ENCODE data around the gene IGSF23.
A peak's percentile ranks its signal among the peaks of the same experiment; 100 is the strongest.
"Not testable (repeated sequence)": the region's sequence is repeated elsewhere in the genome, so short reads cannot be mapped to it uniquely, and the experiment has no call there.

The IGSF23 gene

GRCh38 chr19:44590245-44591059 is 22.9 kb upstream of the IGSF23 start:
- H3K27me3 ChIP-seq (ENCODE audit: low read depth, low read length) = no peaks in the 10 kb centered on the region
- no peaks in the 10 kb centered on the region for H3K36me3 ChIP-seq (ENCODE audit: control insufficient read depth in 1 of 2, insufficient read depth in 2 of 2, low read length in 2 of 2)
- no peak overlapping the region for H3K4me3 ChIP-seq (ENCODE audit: low read depth in 1 of 2, low read length in 2 of 2)
- H3K4me1 ChIP-seq (ENCODE audit: control insufficient read depth in 1 of 2, insufficient read depth in 2 of 2, low read length in 2 of 2) = peaks cover 0 to 8% of the 10 kb centered on the region in 2 donors
- no peaks in the 10 kb centered on the region for H3K9me3 ChIP-seq (ENCODE audit: control insufficient read depth in 1 of 2, low read length in 2 of 2)
- H3K27ac ChIP-seq (ENCODE audit: low read length) = no peak overlapping the region

DNA sequence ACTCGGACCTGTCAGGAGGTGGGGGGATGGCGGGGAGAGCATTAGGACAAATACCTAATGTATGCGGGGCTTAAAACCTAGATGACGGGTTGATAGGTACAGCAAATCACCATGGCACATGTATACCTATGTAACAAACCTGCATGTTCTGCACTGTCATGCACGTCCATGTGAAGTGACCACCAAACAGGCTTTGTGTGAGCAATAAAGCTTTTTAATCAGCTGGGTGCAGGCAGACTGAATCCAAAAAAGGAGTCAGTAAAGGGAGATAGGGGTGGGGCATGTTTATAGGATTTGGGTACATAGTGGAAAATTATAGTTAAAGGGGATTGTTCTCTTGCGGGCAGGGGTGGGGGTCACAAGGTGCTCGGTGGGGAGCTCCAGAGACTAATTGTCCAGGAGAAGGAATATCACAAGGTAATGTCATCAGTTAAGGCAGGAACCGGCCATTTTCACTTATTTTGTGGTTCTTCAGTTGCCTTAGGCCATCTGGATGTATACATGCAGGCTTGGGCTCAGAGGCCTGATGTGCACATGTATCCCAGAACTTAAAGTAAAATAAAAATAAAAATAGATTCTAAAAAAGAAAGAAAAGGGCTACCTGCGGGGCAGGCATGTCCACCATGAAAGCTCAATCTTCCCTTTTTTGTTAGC is 21.9 kb upstream of the IGSF23 start:
- not testable (repeated sequence) for H3K36me3 ChIP-seq (ENCODE audit: control insufficient read depth in 1 of 2, insufficient read depth in 2 of 2, low read length in 2 of 2); H3K9me3 ChIP-seq (ENCODE audit: control insufficient read depth in 1 of 2, low read length in 2 of 2); H3K4me1 ChIP-seq (ENCODE audit: control insufficient read depth in 1 of 2, insufficient read depth in 2 of 2, low read length in 2 of 2); H3K27me3 ChIP-seq (ENCODE audit: low read depth, low read length); H3K4me3 ChIP-seq (ENCODE audit: low read depth in 1 of 2, low read length in 2 of 2); H3K27ac ChIP-seq (ENCODE audit: low read length)

DNA sequence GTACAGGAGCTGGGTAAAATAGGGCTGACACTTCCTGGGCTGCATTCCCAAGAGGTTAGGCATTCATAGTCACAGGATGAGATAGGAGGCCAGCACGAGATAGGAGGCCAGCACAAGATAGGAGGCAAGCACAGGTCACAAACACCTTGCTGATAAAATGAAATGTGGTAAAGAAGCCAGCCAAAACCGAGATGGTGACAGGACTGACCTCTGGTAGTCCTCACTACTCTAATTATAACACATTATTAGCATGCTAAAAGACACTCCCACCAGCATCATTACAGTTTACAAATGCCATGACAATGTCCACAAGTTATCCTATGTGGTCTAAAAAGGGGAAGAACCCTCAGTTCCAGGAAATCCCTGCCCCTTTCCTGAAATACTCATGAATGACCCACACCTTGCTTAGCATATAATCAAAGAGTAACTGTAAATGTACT is 20.9 kb upstream of the IGSF23 start:
- Histone ChIP-seq H3K27ac (ENCODE audit: low read length) (no peak overlapping the region), H3K4me3 (ENCODE audit: low read depth in 1 of 2, low read length in 2 of 2) (no peak overlapping the region), H3K36me3 (ENCODE audit: control insufficient read depth in 1 of 2, insufficient read depth in 2 of 2, low read length in 2 of 2) (no peaks in the 10 kb centered on the region), H3K27me3 (ENCODE audit: low read depth, low read length) (no peaks in the 10 kb centered on the region), H3K4me1 (ENCODE audit: control insufficient read depth in 1 of 2, insufficient read depth in 2 of 2, low read length in 2 of 2) (peaks cover 0 to 11% of the 10 kb centered on the region in 2 donors), H3K9me3 (ENCODE audit: control insufficient read depth in 1 of 2, low read length in 2 of 2) (no peaks in the 10 kb centered on the region)

GRCh38 chr19:44593294-44593693 is 20.1 kb upstream of the IGSF23 start:
- H3K4me1 ChIP-seq (ENCODE audit: control insufficient read depth in 1 of 2, insufficient read depth in 2 of 2, low read length in 2 of 2) = peaks cover 0 to 7% of the 10 kb centered on the region in 2 donors
- peaks cover 0 to 3% of the 10 kb centered on the region in 2 donors for H3K9me3 ChIP-seq (ENCODE audit: control insufficient read depth in 1 of 2, low read length in 2 of 2)
- no peaks in the 10 kb centered on the region for H3K27me3 ChIP-seq (ENCODE audit: low read depth, low read length)
- no peak overlapping the region for H3K4me3 ChIP-seq (ENCODE audit: low read depth in 1 of 2, low read length in 2 of 2)
- no peaks in the 10 kb centered on the region for H3K36me3 ChIP-seq (ENCODE audit: control insufficient read depth in 1 of 2, insufficient read depth in 2 of 2, low read length in 2 of 2)
- H3K27ac ChIP-seq (ENCODE audit: low read length) = no peak overlapping the region

DNA sequence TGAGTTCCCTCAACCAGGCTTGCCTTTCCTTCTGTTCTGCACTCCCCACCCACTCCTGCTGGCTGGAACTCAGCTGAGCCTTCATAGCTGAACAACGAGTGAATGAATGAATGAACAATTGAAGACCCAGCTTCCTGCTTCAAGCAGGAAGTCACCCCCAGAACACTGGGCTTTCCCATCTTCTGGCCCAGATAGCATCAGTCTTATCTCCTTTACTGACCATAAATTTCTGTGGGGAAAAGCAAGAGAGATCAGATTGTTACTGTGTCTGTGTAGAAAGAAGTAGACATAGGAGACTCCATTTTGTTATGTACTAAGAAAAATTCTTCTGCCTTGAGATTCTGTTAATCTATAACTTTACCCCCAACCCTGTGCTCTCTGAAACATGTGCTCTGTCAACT is 19.5 kb upstream of the IGSF23 start:
- H3K36me3 ChIP-seq (ENCODE audit: control insufficient read depth in 1 of 2, insufficient read depth in 2 of 2, low read length in 2 of 2); H3K4me1 ChIP-seq (ENCODE audit: control insufficient read depth in 1 of 2, insufficient read depth in 2 of 2, low read length in 2 of 2); H3K27me3 ChIP-seq (ENCODE audit: low read depth, low read length); H3K9me3 ChIP-seq (ENCODE audit: control insufficient read depth in 1 of 2, low read length in 2 of 2); H3K4me3 ChIP-seq (ENCODE audit: low read depth in 1 of 2, low read length in 2 of 2); H3K27ac ChIP-seq (ENCODE audit: low read length): not testable (repeated sequence)

DNA sequence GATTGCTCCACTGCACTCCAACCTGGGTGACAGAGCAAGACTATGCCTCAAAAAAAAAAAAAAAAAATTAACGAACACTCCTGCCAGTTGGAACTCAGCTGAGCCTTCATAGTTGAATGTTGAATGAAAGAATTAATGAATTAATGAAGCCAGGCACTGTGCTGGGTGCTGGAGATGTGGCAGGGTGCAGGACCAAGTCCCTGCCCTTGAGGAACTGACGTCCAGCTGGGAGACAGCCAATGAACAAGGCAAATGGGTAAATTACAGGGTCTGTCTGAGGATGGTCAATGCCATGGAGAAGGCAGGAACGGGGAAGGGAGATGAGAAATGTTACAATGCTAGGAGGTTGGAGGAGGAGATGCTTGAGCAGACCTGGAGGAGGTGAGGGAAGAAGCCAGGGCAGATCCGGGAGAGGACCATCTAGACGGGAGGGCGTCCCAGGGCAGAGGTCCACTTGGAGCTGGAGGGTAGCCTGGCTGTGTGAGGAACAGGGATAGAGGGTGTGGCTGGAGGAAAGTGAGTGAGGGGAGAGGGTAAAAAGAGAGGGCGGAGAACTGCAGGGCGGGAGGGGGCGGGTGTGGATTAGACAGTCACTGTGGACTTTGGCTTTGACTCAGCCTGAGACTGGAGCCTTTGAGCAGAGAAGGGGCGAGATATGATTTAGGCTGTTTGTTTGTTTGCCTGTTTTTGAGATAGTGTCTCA is 16.8 kb upstream of the IGSF23 start:
- Histone ChIP-seq H3K27ac (ENCODE audit: low read length) (no peak overlapping the region), H3K4me1 (ENCODE audit: control insufficient read depth in 1 of 2, insufficient read depth in 2 of 2, low read length in 2 of 2) (peaks cover 0 to 3% of the 10 kb centered on the region in 2 donors), H3K27me3 (ENCODE audit: low read depth, low read length) (no peaks in the 10 kb centered on the region), H3K9me3 (ENCODE audit: control insufficient read depth in 1 of 2, low read length in 2 of 2) (peaks cover 0 to 8% of the 10 kb centered on the region in 2 donors), H3K36me3 (ENCODE audit: control insufficient read depth in 1 of 2, insufficient read depth in 2 of 2, low read length in 2 of 2) (no peaks in the 10 kb centered on the region), H3K4me3 (ENCODE audit: low read depth in 1 of 2, low read length in 2 of 2) (no peak overlapping the region)

DNA sequence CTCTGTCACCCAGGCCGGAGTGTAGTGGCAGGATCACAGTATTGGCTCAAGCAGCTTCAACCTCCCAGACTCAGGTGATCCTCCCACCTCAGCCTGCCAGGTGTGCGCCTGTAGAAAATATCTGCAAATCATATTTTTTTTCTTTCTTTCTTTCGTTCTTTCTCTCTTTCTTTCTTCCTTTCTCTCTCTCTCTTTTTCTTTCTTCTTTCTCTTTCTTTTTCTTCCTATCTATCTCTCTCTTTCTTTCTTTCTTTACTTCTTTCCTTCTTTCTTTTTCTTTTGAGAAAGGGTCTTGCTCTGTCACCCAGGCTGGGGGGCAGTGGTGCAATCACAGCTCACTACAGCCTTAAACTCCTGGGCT is 16.3 kb upstream of the IGSF23 start:
- Histone ChIP-seq H3K4me3 (ENCODE audit: low read depth in 1 of 2, low read length in 2 of 2) (no peak overlapping the region), H3K27ac (ENCODE audit: low read length) (no peak overlapping the region), H3K9me3 (ENCODE audit: control insufficient read depth in 1 of 2, low read length in 2 of 2) (peaks cover 0 to 8% of the 10 kb centered on the region in 2 donors)

DNA sequence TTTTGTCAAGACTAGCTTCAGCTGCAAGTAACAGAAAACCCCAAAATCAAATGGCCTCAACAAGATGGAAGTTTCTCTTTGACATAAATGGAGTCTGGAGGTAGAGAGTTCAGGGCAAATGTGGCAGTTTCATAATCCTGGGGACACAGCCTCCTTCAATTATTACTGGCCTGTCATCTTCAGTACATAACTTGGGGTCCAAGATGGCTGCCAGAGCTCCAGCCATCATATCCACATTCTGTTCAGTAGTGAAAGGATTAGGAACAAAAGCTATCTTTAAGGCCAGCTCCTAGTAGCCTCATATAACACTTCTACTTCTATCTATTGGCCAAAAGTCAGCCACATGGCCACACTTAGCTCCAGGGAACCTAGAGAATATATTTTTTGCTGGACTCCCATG is 15.0 kb upstream of the IGSF23 start:
- Histone ChIP-seq H3K27me3 (ENCODE audit: low read depth, low read length) (no peaks in the 10 kb centered on the region), H3K36me3 (ENCODE audit: control insufficient read depth in 1 of 2, insufficient read depth in 2 of 2, low read length in 2 of 2) (no peaks in the 10 kb centered on the region), H3K4me1 (ENCODE audit: control insufficient read depth in 1 of 2, insufficient read depth in 2 of 2, low read length in 2 of 2) (peaks cover 0 to 3% of the 10 kb centered on the region in 2 donors), H3K4me3 (ENCODE audit: low read depth in 1 of 2, low read length in 2 of 2) (no peak overlapping the region), H3K9me3 (ENCODE audit: control insufficient read depth in 1 of 2, low read length in 2 of 2) (peaks cover 0 to 8% of the 10 kb centered on the region in 2 donors), H3K27ac (ENCODE audit: low read length) (no peak overlapping the region)

More for the DNA sequence above, 16.3 kb upstream of the IGSF23 start:
- H3K36me3 ChIP-seq (ENCODE audit: control insufficient read depth in 1 of 2, insufficient read depth in 2 of 2, low read length in 2 of 2) = no peaks in the 10 kb centered on the region
- H3K4me1 ChIP-seq (ENCODE audit: control insufficient read depth in 1 of 2, insufficient read depth in 2 of 2, low read length in 2 of 2) = peaks cover 0 to 3% of the 10 kb centered on the region in 2 donors
- no peaks in the 10 kb centered on the region for H3K27me3 ChIP-seq (ENCODE audit: low read depth, low read length)

- Histone ChIP-seq H3K4me1 (ENCODE audit: control insufficient read depth in 1 of 2, insufficient read depth in 2 of 2, low read length in 2 of 2) (peaks cover 0 to 3% of the 10 kb centered on the region in 2 donors), H3K9me3 (ENCODE audit: control insufficient read depth in 1 of 2, low read length in 2 of 2) (peaks cover 0 to 8% of the 10 kb centered on the region in 2 donors), H3K27me3 (ENCODE audit: low read depth, low read length) (no peaks in the 10 kb centered on the region), H3K27ac (ENCODE audit: low read length) (peak overlapping the region; percentile 77), H3K36me3 (ENCODE audit: control insufficient read depth in 1 of 2, insufficient read depth in 2 of 2, low read length in 2 of 2) (no peaks in the 10 kb centered on the region), H3K4me3 (ENCODE audit: low read depth in 1 of 2, low read length in 2 of 2) (no peak overlapping the region)
Measured at GRCh38 chr19:44598880-44599279, 14.5 kb upstream of the IGSF23 start.

- no peaks in the 10 kb centered on the region for H3K27me3 ChIP-seq (ENCODE audit: low read depth, low read length)
- no peak overlapping the region for H3K27ac ChIP-seq (ENCODE audit: low read length)
- H3K9me3 ChIP-seq (ENCODE audit: control insufficient read depth in 1 of 2, low read length in 2 of 2) = peaks cover 0 to 8% of the 10 kb centered on the region in 2 donors
- H3K4me3 ChIP-seq (ENCODE audit: low read depth in 1 of 2, low read length in 2 of 2) = no peak overlapping the region
- H3K4me1 ChIP-seq (ENCODE audit: control insufficient read depth in 1 of 2, insufficient read depth in 2 of 2, low read length in 2 of 2) = peaks cover 0 to 3% of the 10 kb centered on the region in 2 donors
- no peaks in the 10 kb centered on the region for H3K36me3 ChIP-seq (ENCODE audit: control insufficient read depth in 1 of 2, insufficient read depth in 2 of 2, low read length in 2 of 2)
Measured at GRCh38 chr19:44600466-44600865, 12.9 kb upstream of the IGSF23 start.

GRCh38 chr19:44602081-44602480 is 11.3 kb upstream of the IGSF23 start:
- no peak overlapping the region for H3K4me3 ChIP-seq (ENCODE audit: low read depth in 1 of 2, low read length in 2 of 2)
- no peaks in the 10 kb centered on the region for H3K36me3 ChIP-seq (ENCODE audit: control insufficient read depth in 1 of 2, insufficient read depth in 2 of 2, low read length in 2 of 2)
- peaks cover 0 to 8% of the 10 kb centered on the region in 2 donors for H3K9me3 ChIP-seq (ENCODE audit: control insufficient read depth in 1 of 2, low read length in 2 of 2)
- no peak overlapping the region for H3K27ac ChIP-seq (ENCODE audit: low read length)
- H3K27me3 ChIP-seq (ENCODE audit: low read depth, low read length) = no peaks in the 10 kb centered on the region
- H3K4me1 ChIP-seq (ENCODE audit: control insufficient read depth in 1 of 2, insufficient read depth in 2 of 2, low read length in 2 of 2) = no peaks in the 10 kb centered on the region
